Immature natural killer cell (primary cell): ENCODE data around the gene GALNT8. TPM values are rescaled to one million over a fixed set of nuclear protein-coding genes. Genes with fewer than 3 reads are reported as not detected.

Experiments used
- DNase-seq, 3 donors: peaks; one replicate each; pipeline ENCODE4 v3.0.0; 2022; ENCODE audit warnings: mixed read lengths in 1 of 3
- H3K27ac Mint-ChIP-seq, 6 donors: one replicate each; pipeline ENCODE4 v1.8.0; 2020; ENCODE audit warnings: mixed read lengths in 6 of 6, mild to moderate bottlenecking in 5 of 6, inconsistent platforms in 4 of 6, moderate library complexity in 3 of 6
- H3K27me3 Mint-ChIP-seq, 3 donors: one replicate each; pipeline ENCODE4 v1.8.0; 2020 to 2021; ENCODE audit warnings: low read depth in 3 of 3, mild to moderate bottlenecking in 3 of 3, mixed read lengths in 3 of 3, moderate library complexity in 3 of 3, inconsistent platforms in 1 of 3
- H3K36me3 Mint-ChIP-seq, 3 donors: one replicate each; pipeline ENCODE4 v1.8.0; 2020; ENCODE audit warnings: mixed read lengths in 3 of 3, inconsistent platforms in 2 of 3, mild to moderate bottlenecking in 2 of 3
- H3K4me1 Mint-ChIP-seq, 2 donors: one replicate each; pipeline ENCODE4 v1.8.0; 2020; ENCODE audit warnings: inconsistent platforms in 2 of 2, mild to moderate bottlenecking in 2 of 2, mixed read lengths in 2 of 2, moderate library complexity in 1 of 2
- H3K4me3 Mint-ChIP-seq, 5 donors: one replicate each; pipeline ENCODE4 v1.8.0; 2020; ENCODE audit warnings: mild to moderate bottlenecking in 5 of 5, mixed read lengths in 5 of 5, inconsistent platforms in 3 of 5, moderate library complexity in 3 of 5
- H3K9me3 Mint-ChIP-seq, 6 donors: one replicate each; pipeline ENCODE4 v1.8.0; 2020; ENCODE audit warnings: mild to moderate bottlenecking in 6 of 6, mixed read lengths in 6 of 6, inconsistent platforms in 4 of 6, moderate library complexity in 3 of 6
- polyA plus RNA-seq, 3 donors: library from polyadenylated mRNA; unstranded; fragments of 300-500 nt; fragmentation: Illumina TruSeq; gene quantifications; one replicate each; pipeline ENCODE4 v1.2.3, GENCODE V29; 2021

GALNT8 gene
- polyA plus RNA-seq: under 1 TPM in 2 of 3 donors, not detected in 1; 0.25 to 0.48 TPM

GRCh38 chr12:4719821-4720636 is at the start of gene GALNT8:
Gene GALNT8 (plus strand): TSS chr12:4720400. CDS start chr12:4720678, 278 bp downstream.
- Mint-ChIP-seq H3K36me3 (no peaks in the 10 kb centered on the region), H3K9me3 (no peaks in the 10 kb centered on the region), H3K4me3 (no peak within 1 kb of the TSS), H3K27me3 (peaks cover 6 to 26% (median 7%) of the 10 kb centered on the region in 3 donors), H3K4me1 (no peaks in the 10 kb centered on the region), H3K27ac (no peak within 1 kb of the TSS)
- no peak for DNase-seq

GRCh38 chr12:4679711-4680110 is 40.5 kb upstream of the GALNT8 start:
- no peak overlapping the region for H3K4me3 Mint-ChIP-seq
- H3K36me3 Mint-ChIP-seq: peaks cover 10 to 24% (median 17%) of the 10 kb centered on the region in 3 donors
- H3K27me3 Mint-ChIP-seq: no peaks in the 10 kb centered on the region

GRCh38 chr12:4681732-4682131 is 38.5 kb upstream of the GALNT8 start:
- peaks cover 0 to 1% (median 0%) of the 10 kb centered on the region in 3 donors for H3K27me3 Mint-ChIP-seq
- DNase-seq: no peak
- peaks cover 21 to 41% (median 33%) of the 10 kb centered on the region in 3 donors for H3K36me3 Mint-ChIP-seq
- no peaks in the 10 kb centered on the region for H3K9me3 Mint-ChIP-seq
- H3K4me3 Mint-ChIP-seq: no peak overlapping the region
- no peak overlapping the region for H3K27ac Mint-ChIP-seq
- H3K4me1 Mint-ChIP-seq: no peaks in the 10 kb centered on the region

More at GRCh38 chr12:4679711-4680110, 40.5 kb upstream of the GALNT8 start:
- peak overlapping the region in 1 of 6 donors; percentile 42 for H3K27ac Mint-ChIP-seq
- no peaks in the 10 kb centered on the region for H3K9me3 Mint-ChIP-seq
- no peaks in the 10 kb centered on the region for H3K4me1 Mint-ChIP-seq
- DNase-seq: no peak

GRCh38 chr12:4685317-4685716 is 34.9 kb upstream of the GALNT8 start:
- H3K9me3 Mint-ChIP-seq: no peaks in the 10 kb centered on the region
- no peak for DNase-seq
- no peaks in the 10 kb centered on the region for H3K4me1 Mint-ChIP-seq
- H3K27ac Mint-ChIP-seq: no peak overlapping the region
- peaks cover 0 to 1% (median 0%) of the 10 kb centered on the region in 3 donors for H3K27me3 Mint-ChIP-seq
- no peak overlapping the region for H3K4me3 Mint-ChIP-seq
- peaks cover 25 to 56% (median 42%) of the 10 kb centered on the region in 3 donors for H3K36me3 Mint-ChIP-seq

GRCh38 chr12:4690760-4691159 is 29.4 kb upstream of the GALNT8 start:
- Mint-ChIP-seq H3K36me3 (peaks cover 23 to 44% (median 25%) of the 10 kb centered on the region in 3 donors), H3K4me3 (no peak overlapping the region), H3K27ac (no peak overlapping the region), H3K4me1 (no peaks in the 10 kb centered on the region), H3K27me3 (peaks cover 0 to 1% (median 0%) of the 10 kb centered on the region in 3 donors), H3K9me3 (no peaks in the 10 kb centered on the region)
- DNase-seq: no peak

GRCh38 chr12:4700621-4701026 is 19.6 kb upstream of the GALNT8 start:
- no peak overlapping the region for H3K27ac Mint-ChIP-seq

GRCh38 chr12:4701395-4702190 is 18.6 kb upstream of the GALNT8 start:
- Mint-ChIP-seq H3K27ac (no peak overlapping the region), H3K4me1 (no peaks in the 10 kb centered on the region), H3K36me3 (peaks cover 3 to 14% (median 11%) of the 10 kb centered on the region in 3 donors), H3K27me3 (peaks cover 3 to 7% (median 4%) of the 10 kb centered on the region in 3 donors), H3K9me3 (no peaks in the 10 kb centered on the region), H3K4me3 (no peak overlapping the region)
- no peak for DNase-seq

More at GRCh38 chr12:4700621-4701026, 19.6 kb upstream of the GALNT8 start:
- H3K27me3 Mint-ChIP-seq: peaks cover 0 to 7% (median 3%) of the 10 kb centered on the region in 3 donors
- H3K4me1 Mint-ChIP-seq: no peaks in the 10 kb centered on the region
- H3K9me3 Mint-ChIP-seq: no peaks in the 10 kb centered on the region
- H3K36me3 Mint-ChIP-seq: peaks cover 3 to 14% (median 11%) of the 10 kb centered on the region in 3 donors
- H3K4me3 Mint-ChIP-seq: no peak overlapping the region
- no peak for DNase-seq

- DNase-seq: no peak
- H3K4me3 Mint-ChIP-seq: no peak overlapping the region
- H3K27me3 Mint-ChIP-seq: peaks cover 4 to 7% (median 4%) of the 10 kb centered on the region in 3 donors
- H3K36me3 Mint-ChIP-seq: peaks cover 3 to 14% (median 10%) of the 10 kb centered on the region in 3 donors
- no peaks in the 10 kb centered on the region for H3K4me1 Mint-ChIP-seq
- no peaks in the 10 kb centered on the region for H3K9me3 Mint-ChIP-seq
- H3K27ac Mint-ChIP-seq: no peak overlapping the region
Measured at GRCh38 chr12:4703676-4704075, 16.5 kb upstream of the GALNT8 start.

- Mint-ChIP-seq H3K9me3 (no peaks in the 10 kb centered on the region), H3K27me3 (peaks cover 4 to 7% (median 4%) of the 10 kb centered on the region in 3 donors), H3K4me1 (no peaks in the 10 kb centered on the region), H3K27ac (no peak overlapping the region), H3K36me3 (peaks cover 0 to 5% (median 2%) of the 10 kb centered on the region in 3 donors), H3K4me3 (no peak overlapping the region)
- no peak for DNase-seq
Measured at GRCh38 chr12:4705824-4706223, 14.4 kb upstream of the GALNT8 start.

- DNase-seq: no peak
- Mint-ChIP-seq H3K36me3 (peaks cover 0 to under 1% (median 0%) of the 10 kb centered on the region in 3 donors), H3K4me1 (no peaks in the 10 kb centered on the region), H3K9me3 (no peaks in the 10 kb centered on the region), H3K27ac (no peak overlapping the region), H3K27me3 (peaks cover 4 to 10% (median 6%) of the 10 kb centered on the region in 3 donors), H3K4me3 (no peak overlapping the region)
Measured at GRCh38 chr12:4707306-4707705, 12.9 kb upstream of the GALNT8 start.

GRCh38 chr12:4710113-4710512 is 10.1 kb upstream of the GALNT8 start:
- Mint-ChIP-seq H3K4me1 (no peaks in the 10 kb centered on the region), H3K4me3 (no peak overlapping the region), H3K27ac (no peak overlapping the region), H3K36me3 (no peaks in the 10 kb centered on the region), H3K9me3 (peaks cover 0 to 2% (median 0%) of the 10 kb centered on the region in 6 donors), H3K27me3 (peaks cover 2 to 6% (median 4%) of the 10 kb centered on the region in 3 donors)
- DNase-seq: no peak

GRCh38 chr12:4714879-4715278 is 5.3 kb upstream of the GALNT8 start:
- DNase-seq: no peak
- peaks cover 0 to 2% (median 0%) of the 10 kb centered on the region in 6 donors for H3K9me3 Mint-ChIP-seq
- H3K4me1 Mint-ChIP-seq: no peaks in the 10 kb centered on the region
- H3K4me3 Mint-ChIP-seq: no peak overlapping the region
- peaks cover 3 to 17% (median 3%) of the 10 kb centered on the region in 3 donors for H3K27me3 Mint-ChIP-seq
- no peak overlapping the region for H3K27ac Mint-ChIP-seq
- no peaks in the 10 kb centered on the region for H3K36me3 Mint-ChIP-seq

GRCh38 chr12:4717806-4718205 is 2.4 kb upstream of the GALNT8 start:
- no peak overlapping the region for H3K4me3 Mint-ChIP-seq
- H3K36me3 Mint-ChIP-seq: no peaks in the 10 kb centered on the region
- peaks cover 4 to 22% (median 6%) of the 10 kb centered on the region in 3 donors for H3K27me3 Mint-ChIP-seq

GRCh38 chr12:4720637-4720995 is 416 bp downstream of the GALNT8 start:
- Mint-ChIP-seq H3K27me3 (peaks cover 6 to 26% (median 7%) of the 10 kb centered on the region in 3 donors), H3K9me3 (no peaks in the 10 kb centered on the region), H3K4me1 (no peaks in the 10 kb centered on the region), H3K4me3 (no peak overlapping the region), H3K27ac (no peak overlapping the region), H3K36me3 (no peaks in the 10 kb centered on the region)
- DNase-seq: no peak

More at GRCh38 chr12:4717806-4718205, 2.4 kb upstream of the GALNT8 start:
- Mint-ChIP-seq H3K9me3 (peaks cover 0 to 2% (median 0%) of the 10 kb centered on the region in 6 donors), H3K4me1 (no peaks in the 10 kb centered on the region), H3K27ac (no peak overlapping the region)
- no peak for DNase-seq
